Glutamatergic neuron (in vitro differentiated cells): ENCODE results near the gene IL4I1. TPM values are rescaled to one million over a fixed set of nuclear protein-coding genes. Genes with fewer than 3 reads are reported as not detected.

Source experiments
- DNase-seq: peaks from one replicate; pipeline ENCODE4 v3.0.0; 2022
- H3K27ac Mint-ChIP-seq: one replicate; pipeline ENCODE4 v1.8.0; 2020; ENCODE audit warnings: mild to moderate bottlenecking, mixed read lengths, inconsistent platforms; ENCODE audit not compliant: unreplicated experiment
- H3K27me3 Mint-ChIP-seq: one replicate; pipeline ENCODE4 v1.8.0; 2020; ENCODE audit warnings: mild to moderate bottlenecking, moderate library complexity, mixed read lengths, inconsistent platforms; ENCODE audit not compliant: unreplicated experiment
- H3K36me3 Mint-ChIP-seq: one replicate; pipeline ENCODE4 v1.8.0; 2020; ENCODE audit warnings: mild to moderate bottlenecking, mixed read lengths, inconsistent platforms; ENCODE audit not compliant: unreplicated experiment
- H3K4me1 Mint-ChIP-seq: one replicate; pipeline ENCODE4 v1.8.0; 2020; ENCODE audit warnings: mild to moderate bottlenecking, low read depth, mixed read lengths, inconsistent platforms; ENCODE audit not compliant: unreplicated experiment
- H3K4me3 Mint-ChIP-seq: one replicate; pipeline ENCODE4 v1.8.0; 2020; ENCODE audit warnings: mild to moderate bottlenecking, mixed read lengths, inconsistent platforms; ENCODE audit not compliant: unreplicated experiment
- H3K9me3 Mint-ChIP-seq: one replicate; pipeline ENCODE4 v1.8.0; 2020; ENCODE audit warnings: mild to moderate bottlenecking, moderate library complexity, mixed read lengths, inconsistent platforms; ENCODE audit not compliant: unreplicated experiment
- CTCF ChIP-seq: fragments of 200-600 bp; sonication (generic); IDR thresholded peaks from one replicate; pipeline ENCODE4 v1.5.0; 2021; ENCODE audit not compliant: partially characterized antibody, unreplicated experiment
- total RNA-seq: library from RNA; stranded (reverse); fragmentation: NEBNext Ultra II Directional; extraction: Animal tissue kit (Norgen Biotek cat#: 25700); gene quantifications from one replicate; pipeline ENCODE4 v1.2.1, GENCODE V29; 2021; ENCODE audit not compliant: unreplicated experiment

IL4I1 gene
- total RNA-seq, 1 donor from 2014 or later, result 0.59 TPM

DNA sequence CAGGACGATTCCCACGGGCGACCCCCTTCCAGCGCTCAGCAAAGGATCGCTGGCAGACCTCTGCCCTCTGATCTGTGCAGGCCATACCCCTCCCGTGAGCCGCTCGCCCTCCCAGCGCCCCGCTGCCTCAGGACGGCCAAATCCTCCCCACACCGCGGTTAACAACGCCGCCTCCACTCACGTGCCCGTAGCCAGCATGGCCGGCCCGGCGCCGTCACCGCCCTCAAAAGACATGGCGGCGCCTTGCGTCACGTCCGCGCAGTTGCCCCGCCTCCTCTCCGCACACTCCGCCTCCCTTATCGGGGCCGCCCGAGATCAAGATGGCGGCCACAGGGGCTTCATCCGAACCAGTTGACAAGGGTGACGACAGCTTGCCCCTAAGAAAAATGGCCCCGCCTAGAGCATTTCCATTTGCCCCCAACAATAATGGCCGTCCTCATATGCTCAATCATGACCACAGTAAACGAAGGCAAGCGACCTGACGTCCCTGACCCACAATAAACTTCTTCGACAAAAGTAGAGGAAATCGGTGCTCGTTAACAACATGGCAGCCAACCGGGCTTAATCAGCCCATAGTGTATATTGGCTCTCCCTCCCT, 20.2 kb downstream of the IL4I1 start:
- no peak overlapping the region for H3K4me3 Mint-ChIP-seq
- peaks cover 11% of the 10 kb centered on the region for H3K4me1 Mint-ChIP-seq
- H3K9me3 Mint-ChIP-seq, result peaks cover 14% of the 10 kb centered on the region
- peaks cover 18% of the 10 kb centered on the region for H3K27me3 Mint-ChIP-seq
- no peaks in the 10 kb centered on the region for H3K36me3 Mint-ChIP-seq
- H3K27ac Mint-ChIP-seq, result no peak overlapping the region
- DNase-seq, result peak; percentile 97
- TF ChIP-seq CTCF, result no peak

DNA sequence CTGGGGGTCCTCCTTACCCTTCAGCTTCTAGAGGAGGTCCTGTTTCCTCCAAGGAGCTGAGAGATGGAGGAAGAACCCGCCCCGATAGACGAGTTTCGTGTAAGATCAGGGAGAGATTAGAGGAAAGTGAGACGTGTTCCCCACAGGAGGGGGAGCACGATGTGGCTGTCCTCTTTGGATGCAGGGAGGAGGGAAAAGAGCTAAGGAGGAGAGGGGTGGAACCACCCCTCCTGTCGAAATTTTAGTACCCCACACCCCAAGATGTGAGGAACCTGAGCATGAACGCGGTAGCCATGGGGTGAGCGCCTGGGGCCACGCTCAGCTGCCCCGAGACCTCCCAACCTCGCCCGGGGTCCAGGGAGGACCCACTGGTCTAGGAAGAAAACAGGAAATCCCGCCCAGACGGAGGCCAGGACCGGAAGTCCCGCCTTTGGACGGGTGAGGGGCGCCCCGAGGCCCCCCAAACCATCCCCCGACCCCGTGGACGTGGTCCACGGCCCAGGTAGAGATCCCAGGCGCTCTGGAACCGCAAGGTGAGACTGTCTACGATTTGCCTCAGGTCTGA, 20.7 kb downstream of the IL4I1 start:
- no peak for TF ChIP-seq CTCF
- Mint-ChIP-seq H3K4me3 (no peak overlapping the region), H3K4me1 (peaks cover 11% of the 10 kb centered on the region), H3K27me3 (peaks cover 18% of the 10 kb centered on the region), H3K36me3 (no peaks in the 10 kb centered on the region), H3K9me3 (peaks cover 14% of the 10 kb centered on the region), H3K27ac (no peak overlapping the region)
- DNase-seq, result peak; percentile 78

DNA sequence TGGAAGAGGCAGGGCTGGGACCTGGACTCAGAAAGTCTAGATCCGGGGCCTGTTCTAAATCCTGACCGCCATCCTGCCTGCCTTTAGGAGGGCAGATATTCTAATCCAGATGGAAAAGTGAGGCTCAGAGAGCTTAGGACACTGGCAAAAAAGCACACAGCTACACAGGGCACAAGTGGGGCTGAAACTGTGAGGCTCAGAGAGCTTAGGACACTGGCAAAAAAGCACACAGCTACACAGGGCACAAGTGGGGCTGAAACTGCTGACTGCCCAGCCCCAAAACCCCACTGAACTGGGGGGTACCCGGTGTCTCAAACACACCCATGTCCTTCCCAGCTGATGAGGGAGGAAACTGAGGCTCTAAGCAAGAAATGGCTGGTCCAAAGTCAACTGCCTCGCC, 21.5 kb downstream of the IL4I1 start:
- Mint-ChIP-seq H3K4me3 (no peak overlapping the region), H3K27ac (peak overlapping the region; percentile 66), H3K27me3 (peaks cover 18% of the 10 kb centered on the region), H3K9me3 (peaks cover 15% of the 10 kb centered on the region), H3K36me3 (no peaks in the 10 kb centered on the region), H3K4me1 (peaks cover 16% of the 10 kb centered on the region)
- DNase-seq, result no peak
- TF ChIP-seq CTCF, result no peak

DNA sequence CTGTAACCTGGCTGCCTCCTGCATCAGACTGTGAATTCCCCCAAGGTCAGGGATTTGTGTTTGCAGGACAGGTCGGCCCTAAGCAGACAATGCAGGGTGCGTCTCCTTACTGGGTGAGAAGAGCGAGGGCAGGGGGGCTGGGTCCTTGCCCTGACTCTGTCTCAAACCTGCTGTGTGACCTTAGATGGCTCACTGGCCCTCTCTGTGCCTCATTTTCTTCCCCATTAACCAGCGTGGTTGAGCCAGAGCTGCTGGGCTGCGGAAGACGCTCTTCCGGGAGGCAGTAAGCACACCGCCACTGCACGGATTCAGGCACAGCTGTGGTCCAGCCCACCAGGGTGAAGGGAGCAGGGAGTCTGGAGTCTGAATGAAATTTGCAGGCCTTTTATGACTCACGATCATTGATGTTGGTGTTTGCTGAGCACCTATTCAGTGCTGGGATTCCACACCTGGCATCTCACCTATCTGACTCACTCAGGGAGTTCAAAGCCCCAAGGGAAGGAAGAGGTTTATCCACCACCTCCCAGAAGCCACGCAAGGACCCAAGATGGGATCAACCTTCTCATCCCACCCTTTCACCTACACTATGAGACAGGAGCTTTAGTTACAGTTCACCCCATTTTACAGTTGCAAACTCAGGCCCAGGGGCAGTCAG, 22.1 kb downstream of the IL4I1 start:
- peak overlapping the region; percentile 55 for H3K4me3 Mint-ChIP-seq
- TF ChIP-seq CTCF, result no peak
- H3K27ac Mint-ChIP-seq, result peak overlapping the region; percentile 66
- peaks cover 17% of the 10 kb centered on the region for H3K4me1 Mint-ChIP-seq
- peaks cover 17% of the 10 kb centered on the region for H3K9me3 Mint-ChIP-seq
- no peak for DNase-seq
- no peaks in the 10 kb centered on the region for H3K36me3 Mint-ChIP-seq
- H3K27me3 Mint-ChIP-seq, result peaks cover 21% of the 10 kb centered on the region

DNA sequence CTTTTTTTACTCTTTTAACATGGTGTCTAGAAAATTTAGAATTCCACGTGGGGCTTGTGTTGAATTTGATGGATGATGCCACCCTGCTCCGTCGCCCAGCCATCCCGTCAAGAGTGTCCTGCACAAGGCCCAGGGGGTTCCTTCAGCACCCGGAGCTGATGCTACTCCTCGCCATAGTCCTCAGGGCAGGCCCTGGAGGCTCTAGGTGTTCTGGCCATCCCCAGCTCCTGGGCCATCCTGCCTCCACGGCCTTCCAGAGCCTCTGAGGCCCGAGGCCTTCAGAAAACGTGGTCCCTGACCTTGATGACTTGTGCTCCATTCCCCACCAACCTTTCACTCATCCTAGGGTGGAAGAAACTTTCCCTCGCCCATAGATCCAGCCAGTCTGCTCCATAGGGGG, 22.9 kb downstream of the IL4I1 start:
- H3K27ac Mint-ChIP-seq, result no peak overlapping the region
- peak overlapping the region; percentile 55 for H3K4me3 Mint-ChIP-seq
- peaks cover 14% of the 10 kb centered on the region for H3K4me1 Mint-ChIP-seq
- H3K36me3 Mint-ChIP-seq, result no peaks in the 10 kb centered on the region
- peaks cover 15% of the 10 kb centered on the region for H3K9me3 Mint-ChIP-seq
- peaks cover 17% of the 10 kb centered on the region for H3K27me3 Mint-ChIP-seq
- TF ChIP-seq CTCF, result no peak
- no peak for DNase-seq
